ENCODE data around the gene XIAP.
"Not testable (repeated sequence)": the region's sequence is repeated elsewhere in the genome, so short reads cannot be mapped to it uniquely, and the experiment has no call there.

The XIAP gene

GRCh38 chrX:123859846-123860838 is at the start of gene XIAP:
TSS of gene XIAP (plus strand) at chrX:123860053. CDS start at chrX:123885663, 25,610 bp downstream.
- peak; percentile 87 for DNase-seq (ENCODE audit: low spot score)

- DNase-seq (ENCODE audit: low spot score) = no peak
Measured at GRCh38 chrX:123814343-123814742, 45.5 kb upstream of the XIAP start.

- DNase-seq (ENCODE audit: low spot score) = not testable (repeated sequence)
Measured at GRCh38 chrX:123814934-123815394, 44.9 kb upstream of the XIAP start.

GRCh38 chrX:123817288-123817894 is 42.5 kb upstream of the XIAP start:
- no peak for DNase-seq (ENCODE audit: low spot score)

GRCh38 chrX:123818243-123818642 is 41.6 kb upstream of the XIAP start:
- DNase-seq (ENCODE audit: low spot score) = peak; percentile 63

- no peak for DNase-seq (ENCODE audit: low spot score)
Measured at GRCh38 chrX:123822965-123823364, 36.9 kb upstream of the XIAP start.

GRCh38 chrX:123830309-123830708 is 29.5 kb upstream of the XIAP start:
- DNase-seq (ENCODE audit: low spot score) = peak; percentile 30

GRCh38 chrX:123833387-123833786 is 26.5 kb upstream of the XIAP start:
- peak; percentile 50 for DNase-seq (ENCODE audit: low spot score)

- DNase-seq (ENCODE audit: low spot score) = no peak
Measured at GRCh38 chrX:123834116-123834515, 25.7 kb upstream of the XIAP start.

GRCh38 chrX:123835661-123836371 is 24.0 kb upstream of the XIAP start:
- DNase-seq (ENCODE audit: low spot score) = peak; percentile 67

GRCh38 chrX:123845129-123845528 is 14.7 kb upstream of the XIAP start:
- not testable (repeated sequence) for DNase-seq (ENCODE audit: low spot score)

- DNase-seq (ENCODE audit: low spot score) = no peak
Measured at GRCh38 chrX:123846577-123847038, 13.2 kb upstream of the XIAP start.

GRCh38 chrX:123847056-123847455 is 12.8 kb upstream of the XIAP start:
- DNase-seq (ENCODE audit: low spot score) = no peak

- no peak for DNase-seq (ENCODE audit: low spot score)
Measured at GRCh38 chrX:123849096-123849495, 10.8 kb upstream of the XIAP start.

- not testable (repeated sequence) for DNase-seq (ENCODE audit: low spot score)
Measured at GRCh38 chrX:123849906-123850305, 9.9 kb upstream of the XIAP start.

- DNase-seq (ENCODE audit: low spot score) = no peak
Measured at GRCh38 chrX:123851079-123851478, 8.8 kb upstream of the XIAP start.

- DNase-seq (ENCODE audit: low spot score) = peak; percentile 61
Measured at GRCh38 chrX:123854329-123854728, 5.5 kb upstream of the XIAP start.

GRCh38 chrX:123859409-123859845 is 426 bp upstream of the XIAP start:
- DNase-seq (ENCODE audit: low spot score) = no peak

GRCh38 chrX:123860983-123861382 is 1.1 kb downstream of the XIAP start:
- no peak for DNase-seq (ENCODE audit: low spot score)

- no peak for DNase-seq (ENCODE audit: low spot score)
Measured at GRCh38 chrX:123869488-123869887, 9.6 kb downstream of the XIAP start.

GRCh38 chrX:123871309-123871708 is 11.5 kb downstream of the XIAP start:
- no peak for DNase-seq (ENCODE audit: low spot score)

- no peak for DNase-seq (ENCODE audit: low spot score)
Measured at GRCh38 chrX:123873956-123874355, 14.1 kb downstream of the XIAP start.

All from AG08395 (cell line).